ENCODE results near the gene C18orf32.

C18orf32 gene

DNA sequence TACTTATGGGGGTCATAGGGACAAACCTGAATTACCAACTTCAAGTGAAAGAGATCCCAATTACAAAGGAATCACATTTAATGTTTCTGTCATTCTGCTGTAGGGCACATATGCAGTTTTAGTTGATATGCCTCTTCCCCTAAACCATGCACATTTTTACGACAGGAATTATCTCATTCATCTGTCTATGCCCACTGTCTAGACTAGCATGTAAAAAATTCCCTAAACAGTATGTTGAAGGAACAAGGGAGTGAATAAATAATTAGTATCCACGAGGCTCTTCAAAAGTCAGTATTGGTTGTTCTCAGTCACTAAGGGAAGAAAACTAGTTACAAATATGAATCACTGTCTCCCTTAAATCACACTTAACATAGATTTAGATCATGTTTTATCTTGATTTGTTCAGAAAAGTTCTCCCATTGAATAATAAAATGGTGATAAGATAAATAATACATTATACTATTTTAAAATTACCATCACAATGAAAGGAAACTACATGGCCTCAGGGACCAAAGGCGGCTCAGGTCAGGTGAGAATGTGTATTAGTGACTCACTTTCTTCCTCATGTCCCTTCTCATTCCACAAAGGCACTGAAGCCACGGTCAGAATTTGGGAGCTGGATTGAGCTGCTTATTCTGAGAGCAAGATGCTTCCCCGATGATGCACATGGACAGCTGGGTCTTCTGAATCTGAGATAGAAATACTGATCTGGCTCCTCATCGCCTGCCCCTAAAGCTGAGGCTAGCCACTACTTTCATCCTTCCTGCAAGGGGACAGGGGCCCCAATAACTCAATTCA lies 55.7 kb downstream of the C18orf32 start:
- Mint-ChIP-seq H3K27ac (no peak overlapping the region), H3K36me3 (peaks cover 15% of the 10 kb centered on the region), H3K9me3 (ENCODE audit: low read depth) (no peaks in the 10 kb centered on the region), H3K4me1 (ENCODE audit: low read depth) (peaks cover 6% of the 10 kb centered on the region), H3K4me3 (no peak overlapping the region), H3K27me3 (no peaks in the 10 kb centered on the region)

Measured in activated naive CD8-positive, alpha-beta T cell (primary cell).